ENCODE results near the gene PXN.

DNA sequence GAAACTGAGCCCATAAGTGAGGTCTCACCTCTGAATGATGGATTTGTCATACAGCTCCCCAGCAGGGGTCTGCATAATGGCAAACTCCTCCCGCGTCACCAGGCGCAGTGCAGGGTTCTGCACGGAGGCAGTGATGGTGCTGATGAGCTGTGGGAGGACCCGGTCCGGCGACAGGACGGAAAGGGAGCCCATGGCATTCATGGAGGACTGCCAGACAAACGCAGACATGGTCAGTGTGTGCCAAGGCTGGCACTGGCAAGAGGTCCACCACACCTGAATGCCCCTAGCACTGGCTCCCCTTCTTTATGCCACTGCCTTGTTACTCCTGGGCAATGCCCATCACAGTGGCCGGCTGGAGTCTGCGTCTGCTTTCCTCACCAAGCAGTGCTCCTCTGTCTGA lies 103.7 kb downstream of the PXN start:
- TF ChIP-seq, protein P1, sequence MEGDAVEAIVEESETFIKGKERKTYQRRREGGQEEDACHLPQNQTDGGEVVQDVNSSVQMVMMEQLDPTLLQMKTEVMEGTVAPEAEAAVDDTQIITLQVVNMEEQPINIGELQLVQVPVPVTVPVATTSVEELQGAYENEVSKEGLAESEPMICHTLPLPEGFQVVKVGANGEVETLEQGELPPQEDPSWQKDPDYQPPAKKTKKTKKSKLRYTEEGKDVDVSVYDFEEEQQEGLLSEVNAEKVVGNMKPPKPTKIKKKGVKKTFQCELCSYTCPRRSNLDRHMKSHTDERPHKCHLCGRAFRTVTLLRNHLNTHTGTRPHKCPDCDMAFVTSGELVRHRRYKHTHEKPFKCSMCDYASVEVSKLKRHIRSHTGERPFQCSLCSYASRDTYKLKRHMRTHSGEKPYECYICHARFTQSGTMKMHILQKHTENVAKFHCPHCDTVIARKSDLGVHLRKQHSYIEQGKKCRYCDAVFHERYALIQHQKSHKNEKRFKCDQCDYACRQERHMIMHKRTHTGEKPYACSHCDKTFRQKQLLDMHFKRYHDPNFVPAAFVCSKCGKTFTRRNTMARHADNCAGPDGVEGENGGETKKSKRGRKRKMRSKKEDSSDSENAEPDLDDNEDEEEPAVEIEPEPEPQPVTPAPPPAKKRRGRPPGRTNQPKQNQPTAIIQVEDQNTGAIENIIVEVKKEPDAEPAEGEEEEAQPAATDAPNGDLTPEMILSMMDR (IDR thresholded peaks at IDR 0.05; ENCODE audit: insufficient read depth, low read length), result no peak
- no peak for TF ChIP-seq POLR2AphosphoS5 (IDR thresholded peaks at IDR 0.05; ENCODE audit: low read depth)
- TF ChIP-seq GABPA (IDR thresholded peaks at IDR 0.05; ENCODE audit: low read depth), result no peak
